Sigmoid colon (tissue), 7 donors: ENCODE data around the gene POMP. TPM values are rescaled to one million over a fixed set of nuclear protein-coding genes. Genes with fewer than 3 reads are reported as not detected.
"Not testable (repeated sequence)": the region's sequence is repeated elsewhere in the genome, so short reads cannot be mapped to it uniquely, and the experiment has no call there.

Source experiments
- DNase-seq: peaks from one replicate; pipeline ENCODE4 v3.0.0-alpha.2; 2019
- H3K27ac ChIP-seq, 4 donors: fragments of 200-600 bp; sonication (generic); one replicate each; pipeline ENCODE4 v1.5.1; 2016 to 2019; ENCODE audit warnings: mild to moderate bottlenecking in 1 of 4
- H3K27me3 ChIP-seq, 3 donors: fragments of 200-600 bp; sonication (generic); one replicate each; pipeline ENCODE4 v1.5.1; 2019; ENCODE audit warnings: mild to moderate bottlenecking in 1 of 3
- H3K36me3 ChIP-seq, 4 donors: fragments of 200-600 bp; sonication (generic); one replicate each; pipeline ENCODE4 v1.5.1; 2016 to 2019
- H3K4me1 ChIP-seq, 4 donors: fragments of 200-600 bp; sonication (generic); one replicate each; pipeline ENCODE4 v1.5.1; 2017 to 2019
- H3K4me3 ChIP-seq, 4 donors: fragments of 200-600 bp; sonication (generic); one replicate each; pipeline ENCODE4 v1.5.1; 2017 to 2019; ENCODE audit warnings: mild to moderate bottlenecking in 2 of 4, moderate library complexity in 1 of 4
- H3K9me3 ChIP-seq, 4 donors: fragments of 200-600 bp in 3 of 4; sonication (generic) in 3 of 4; one replicate each; pipeline versions ENCODE4 v1.5.1 to v1.6.1; 2013 to 2019
- CTCF ChIP-seq, 4 experiments: fragments of 450-650 bp in 3 of 4; fragments of 200-600 bp in 1 of 4; IDR thresholded peaks; one replicate each; pipeline ENCODE4 v1.5.1; 2016 to 2019; ENCODE audit warnings: antibody characterized with exemption in 4 of 4, mild to moderate bottlenecking in 3 of 4, moderate library complexity in 2 of 4
- EP300 ChIP-seq, 4 donors: sonication (generic); formaldehyde crosslinking; IDR thresholded peaks; one replicate each; pipeline ENCODE4 v1.6.1; 2017; ENCODE audit warnings: antibody characterized with exemption in 4 of 4
- POLR2A ChIP-seq, 2 donors: fragments of 450-650 bp; IDR thresholded peaks; one replicate each; pipeline ENCODE4 v1.6.1; 2016; ENCODE audit warnings: antibody characterized with exemption in 2 of 2, mild to moderate bottlenecking in 2 of 2, moderate library complexity in 2 of 2
- POLR2AphosphoS5 ChIP-seq, 4 donors: sonication (generic); formaldehyde crosslinking; IDR thresholded peaks; one replicate each; pipeline ENCODE4 v1.6.1; 2017; ENCODE audit warnings: antibody characterized with exemption in 4 of 4
- WGBS, 2 donors: extraction: QIAGEN DNeasy Blood & Tissue Kit; methylation state at CpG; one replicate each; pipeline ENCODE4 v1.1.7; 2013; 5-methylcytosine and 5-hydroxymethylcytosine counted together
- intact Hi-C: fragments of 100-400 bp; cut with DNase I; formaldehyde crosslinking; loops from one replicate; pipeline ENCODE4 v1.15.1; 2023
- polyA plus RNA-seq, 3 donors: library from polyadenylated mRNA; stranded (reverse); fragments of 200-250 nt; gene quantifications; one replicate each; pipeline ENCODE4 v1.2.3, GENCODE V29; 2013
- total RNA-seq, 4 donors: library from RNA; depleted of rRNA; stranded (reverse); fragments of >200 nt; gene quantifications; one replicate each; pipeline ENCODE4 v1.1.0, GENCODE V29; 2016
- donor health status: healthy with polysubstance abuse.
- donor health status: Bipolar disorder and iron deficiency.
- donor health status: healthy.

POMP gene
- total and polyA plus RNA-seq, 7 donors = 38.6 to 163 (median 96.4) TPM

- Histone ChIP-seq H3K27me3 (no peaks in the 10 kb centered on the region), H3K4me1 (no peaks in the 10 kb centered on the region), H3K36me3 (peaks cover 0 to 3% (median 0%) of the 10 kb centered on the region in 4 donors), H3K4me3 (no peak overlapping the region), H3K27ac (no peak overlapping the region), H3K9me3 (no peaks in the 10 kb centered on the region)
- intact Hi-C loops = no loop called here
- no peak for TF ChIP-seq POLR2A (IDR thresholded peaks at IDR 0.05)
- no peak for TF ChIP-seq CTCF (IDR thresholded peaks at IDR 0.05)
- no peak for TF ChIP-seq POLR2AphosphoS5 (IDR thresholded peaks at IDR 0.05)
- no peak for TF ChIP-seq EP300 (IDR thresholded peaks at IDR 0.05)
- DNase-seq = no peak
- WGBS, 2 donors = 87 to 96% methylated on average over 12 of the region's 12 CpGs
Measured at GRCh38 chr13:28685114-28685513, 26.2 kb downstream of the POMP start.

- Histone ChIP-seq H3K4me1 (no peaks in the 10 kb centered on the region), H3K27me3 (no peaks in the 10 kb centered on the region), H3K4me3 (no peak overlapping the region), H3K27ac (no peak overlapping the region), H3K9me3 (no peaks in the 10 kb centered on the region), H3K36me3 (no peaks in the 10 kb centered on the region)
- 84 to 85% methylated on average over 3 of the region's 3 CpGs for WGBS, 2 donors
- DNase-seq = no peak
- TF ChIP-seq EP300 (IDR thresholded peaks at IDR 0.05) (no peak), POLR2AphosphoS5 (IDR thresholded peaks at IDR 0.05) (no peak), POLR2A (IDR thresholded peaks at IDR 0.05) (no peak), CTCF (IDR thresholded peaks at IDR 0.05) (no peak)
- intact Hi-C loops = no loop called here
Measured at GRCh38 chr13:28685892-28686291, 27.0 kb downstream of the POMP start.

- H3K36me3 ChIP-seq = peaks cover 0 to 12% (median 0%) of the 10 kb centered on the region in 4 donors
- H3K4me3 ChIP-seq, H3K27ac ChIP-seq, H3K9me3 ChIP-seq, H3K27me3 ChIP-seq, intact Hi-C loops, DNase-seq, H3K4me1 ChIP-seq: not testable (repeated sequence)
- WGBS, 2 donors = 25 to 61% methylated on average over 11 of the region's 11 CpGs
Measured at GRCh38 chr13:28693605-28694491, 34.9 kb downstream of the POMP start.

- TF ChIP-seq POLR2A (IDR thresholded peaks at IDR 0.05) (no peak), EP300 (IDR thresholded peaks at IDR 0.05) (no peak), CTCF (IDR thresholded peaks at IDR 0.05) (no peak), POLR2AphosphoS5 (IDR thresholded peaks at IDR 0.05) (no peak)
- H3K36me3 ChIP-seq = peaks cover 3 to 47% (median 8%) of the 10 kb centered on the region in 4 donors
- intact Hi-C loops = no loop called here
Measured at GRCh38 chr13:28697441-28697840, 38.5 kb downstream of the POMP start.

GRCh38 chr13:28699246-28699645, 40.3 kb downstream of the POMP start:
- no peak for DNase-seq
- WGBS, 2 donors = 86 to 92% methylated on average over 1 of the region's 1 CpG
- TF ChIP-seq POLR2AphosphoS5 (IDR thresholded peaks at IDR 0.05) (no peak), EP300 (IDR thresholded peaks at IDR 0.05) (no peak), CTCF (IDR thresholded peaks at IDR 0.05) (no peak), POLR2A (IDR thresholded peaks at IDR 0.05) (no peak)
- Histone ChIP-seq H3K9me3 (no peaks in the 10 kb centered on the region), H3K36me3 (peaks cover 3 to 62% (median 8%) of the 10 kb centered on the region in 4 donors), H3K27me3 (no peaks in the 10 kb centered on the region), H3K4me3 (no peak overlapping the region), H3K4me1 (no peaks in the 10 kb centered on the region), H3K27ac (no peak overlapping the region)
- intact Hi-C loops = no loop called here

More at GRCh38 chr13:28697441-28697840, 38.5 kb downstream of the POMP start:
- 86 to 93% methylated on average over 1 of the region's 1 CpG for WGBS, 2 donors
- DNase-seq = no peak
- Histone ChIP-seq H3K27ac (no peak overlapping the region), H3K9me3 (no peaks in the 10 kb centered on the region), H3K4me3 (no peak overlapping the region), H3K27me3 (no peaks in the 10 kb centered on the region), H3K4me1 (no peaks in the 10 kb centered on the region)
